ENCODE measurements around the gene SUOX. TPM values are rescaled to one million over a fixed set of nuclear protein-coding genes. Genes with fewer than 3 reads are reported as not detected.

Gene SUOX
- total and polyA plus RNA-seq, 9 donors, result 13.1 to 19.3 (median 15.1) TPM

Other genes with a start within 250 kb of the SUOX start
- gene SARNP, start 179.6 kb upstream of the SUOX start, total RNA-seq, result 81.6 TPM
- gene SARNP, start 179.6 kb upstream of the SUOX start, polyA plus RNA-seq (ENCODE audit: insufficient read depth in 1 of 8, insufficient read length in 8 of 8, low replicate concordance in 1 of 8), result 100 to 1,000 TPM in 1 of 8 donors, 10 to 100 TPM in 7; 66.6 to 104 (median 81.0) TPM
- 17.0 TPM for gene ORMDL2, start 179.2 kb upstream of the SUOX start, total RNA-seq
- 10 to 100 TPM; 13.5 to 19.3 (median 17.4) TPM for gene ORMDL2, start 179.2 kb upstream of the SUOX start, polyA plus RNA-seq (ENCODE audit: insufficient read depth in 1 of 8, insufficient read length in 8 of 8, low replicate concordance in 1 of 8)
- 25.1 TPM for gene DNAJC14, start 167.7 kb upstream of the SUOX start, total RNA-seq
- 10 to 100 TPM; 17.3 to 25.9 (median 23.3) TPM for gene DNAJC14, start 167.7 kb upstream of the SUOX start, polyA plus RNA-seq (ENCODE audit: insufficient read depth in 1 of 8, insufficient read length in 8 of 8, low replicate concordance in 1 of 8)
- 2.7 TPM for gene MMP19, start 154.3 kb upstream of the SUOX start, total RNA-seq
- gene MMP19, start 154.3 kb upstream of the SUOX start, polyA plus RNA-seq (ENCODE audit: insufficient read depth in 1 of 8, insufficient read length in 8 of 8, low replicate concordance in 1 of 8), result 1 to 10 TPM; 1.0 to 2.9 (median 1.9) TPM
- gene PYM1, start 69.4 kb upstream of the SUOX start, total RNA-seq, result 22.2 TPM
- gene PYM1, start 69.4 kb upstream of the SUOX start, polyA plus RNA-seq (ENCODE audit: insufficient read depth in 1 of 8, insufficient read length in 8 of 8, low replicate concordance in 1 of 8), result 10 to 100 TPM; 22.1 to 26.8 (median 23.8) TPM
- gene DGKA, start 66.1 kb upstream of the SUOX start, total RNA-seq, result 13.3 TPM
- 10 to 100 TPM; 10.8 to 29.6 (median 15.7) TPM for gene DGKA, start 66.1 kb upstream of the SUOX start, polyA plus RNA-seq (ENCODE audit: insufficient read depth in 1 of 8, insufficient read length in 8 of 8, low replicate concordance in 1 of 8)
- 0.62 TPM for gene PMEL, start 31.2 kb upstream of the SUOX start, total RNA-seq
- gene PMEL, start 31.2 kb upstream of the SUOX start, polyA plus RNA-seq (ENCODE audit: insufficient read depth in 1 of 8, insufficient read length in 8 of 8, low replicate concordance in 1 of 8), result 10 to 100 TPM in 1 of 8 donors, 1 to 10 TPM in 6, under 1 TPM in 1; 0.72 to 16.2 (median 1.3) TPM
- gene CDK2, start 30.4 kb upstream of the SUOX start, total RNA-seq, result 20.8 TPM
- gene CDK2, start 30.4 kb upstream of the SUOX start, polyA plus RNA-seq (ENCODE audit: insufficient read depth in 1 of 8, insufficient read length in 8 of 8, low replicate concordance in 1 of 8), result 10 to 100 TPM; 24.9 to 34.4 (median 31.4) TPM
- 62.1 TPM for gene RAB5B, start 23.2 kb upstream of the SUOX start, total RNA-seq
- gene RAB5B, start 23.2 kb upstream of the SUOX start, polyA plus RNA-seq (ENCODE audit: insufficient read depth in 1 of 8, insufficient read length in 8 of 8, low replicate concordance in 1 of 8), result 100 to 1,000 TPM; 108 to 116 (median 113) TPM
- gene IKZF4, start 23.8 kb downstream of the SUOX start, total RNA-seq, result 2.2 TPM
- gene IKZF4, start 23.8 kb downstream of the SUOX start, polyA plus RNA-seq (ENCODE audit: insufficient read depth in 1 of 8, insufficient read length in 8 of 8, low replicate concordance in 1 of 8), result 1 to 10 TPM; 5.0 to 8.7 (median 7.1) TPM
- gene RPS26, start 44.6 kb downstream of the SUOX start, total RNA-seq, result 255 TPM
- gene RPS26, start 44.6 kb downstream of the SUOX start, polyA plus RNA-seq (ENCODE audit: insufficient read depth in 1 of 8, insufficient read length in 8 of 8, low replicate concordance in 1 of 8), result 100 to 1,000 TPM in 5 of 8 donors, 10 to 100 TPM in 3; 84.2 to 522 (median 202) TPM
- gene ERBB3, start 82.9 kb downstream of the SUOX start, total RNA-seq, result 126 TPM
- 100 to 1,000 TPM; 116 to 224 (median 149) TPM for gene ERBB3, start 82.9 kb downstream of the SUOX start, polyA plus RNA-seq (ENCODE audit: insufficient read depth in 1 of 8, insufficient read length in 8 of 8, low replicate concordance in 1 of 8)
- 97.2 TPM for gene PA2G4, start 107.3 kb downstream of the SUOX start, total RNA-seq
- 100 to 1,000 TPM in 7 of 8 donors, 10 to 100 TPM in 1; 97.8 to 128 (median 119) TPM for gene PA2G4, start 107.3 kb downstream of the SUOX start, polyA plus RNA-seq (ENCODE audit: insufficient read depth in 1 of 8, insufficient read length in 8 of 8, low replicate concordance in 1 of 8)
- gene RPL41, start 119.4 kb downstream of the SUOX start, total RNA-seq, result 9,217 TPM
- gene RPL41, start 119.4 kb downstream of the SUOX start, polyA plus RNA-seq (ENCODE audit: insufficient read depth in 1 of 8, insufficient read length in 8 of 8, low replicate concordance in 1 of 8), result 1,000 to 10,000 TPM; 4,607 to 7,530 (median 5,394) TPM
- 4.2 TPM for gene ZC3H10, start 121.0 kb downstream of the SUOX start, total RNA-seq
- 1 to 10 TPM; 4.1 to 7.7 (median 4.8) TPM for gene ZC3H10, start 121.0 kb downstream of the SUOX start, polyA plus RNA-seq (ENCODE audit: insufficient read depth in 1 of 8, insufficient read length in 8 of 8, low replicate concordance in 1 of 8)
- 63.7 TPM for gene ESYT1, start 131.0 kb downstream of the SUOX start, total RNA-seq
- gene ESYT1, start 131.0 kb downstream of the SUOX start, polyA plus RNA-seq (ENCODE audit: insufficient read depth in 1 of 8, insufficient read length in 8 of 8, low replicate concordance in 1 of 8), result 10 to 100 TPM; 75.3 to 90.9 (median 86.2) TPM
- 682 TPM for gene MYL6B, start 155.3 kb downstream of the SUOX start, total RNA-seq
- 1,000 to 10,000 TPM in 2 of 8 donors, 100 to 1,000 TPM in 6; 543 to 1,374 (median 850) TPM for gene MYL6B, start 155.3 kb downstream of the SUOX start, polyA plus RNA-seq (ENCODE audit: insufficient read depth in 1 of 8, insufficient read length in 8 of 8, low replicate concordance in 1 of 8)
- gene MYL6, start 161.1 kb downstream of the SUOX start, total RNA-seq, result 1,791 TPM
- 1,000 to 10,000 TPM; 1,431 to 2,233 (median 1,647) TPM for gene MYL6, start 161.1 kb downstream of the SUOX start, polyA plus RNA-seq (ENCODE audit: insufficient read depth in 1 of 8, insufficient read length in 8 of 8, low replicate concordance in 1 of 8)
- 46.8 TPM for gene SMARCC2, start 192.2 kb downstream of the SUOX start, total RNA-seq
- 10 to 100 TPM; 53.3 to 71.7 (median 55.9) TPM for gene SMARCC2, start 192.2 kb downstream of the SUOX start, polyA plus RNA-seq (ENCODE audit: insufficient read depth in 1 of 8, insufficient read length in 8 of 8, low replicate concordance in 1 of 8)
- 47.5 TPM for gene RNF41, start 224.6 kb downstream of the SUOX start, total RNA-seq
- gene RNF41, start 224.6 kb downstream of the SUOX start, polyA plus RNA-seq (ENCODE audit: insufficient read depth in 1 of 8, insufficient read length in 8 of 8, low replicate concordance in 1 of 8), result 10 to 100 TPM; 35.5 to 49.3 (median 44.1) TPM
- 24.1 TPM for gene NABP2, start 227.1 kb downstream of the SUOX start, total RNA-seq
- 10 to 100 TPM; 16.1 to 23.6 (median 20.3) TPM for gene NABP2, start 227.1 kb downstream of the SUOX start, polyA plus RNA-seq (ENCODE audit: insufficient read depth in 1 of 8, insufficient read length in 8 of 8, low replicate concordance in 1 of 8)
- gene SLC39A5, start 232.8 kb downstream of the SUOX start, total RNA-seq, result 0.35 TPM
- gene SLC39A5, start 232.8 kb downstream of the SUOX start, polyA plus RNA-seq (ENCODE audit: insufficient read depth in 1 of 8, insufficient read length in 8 of 8, low replicate concordance in 1 of 8), result 10 to 100 TPM in 1 of 8 donors, 1 to 10 TPM in 2, under 1 TPM in 5; 0.32 to 18.5 (median 0.63) TPM

Data from muscle of leg (tissue), 9 donors.